NOMO-1 treated with DMSO at 0.1 percent for 48 hours (cell line): ENCODE data around the gene SNED1.
"Not testable (repeated sequence)": the region's sequence is repeated elsewhere in the genome, so short reads cannot be mapped to it uniquely, and the experiment has no call there.

Source experiments
- DNase-seq: peaks from one replicate; lab custom pipeline; 2025; ENCODE audit not compliant: unreplicated experiment; lab: John Stamatoyannopoulos, UW

Gene SNED1

DNA sequence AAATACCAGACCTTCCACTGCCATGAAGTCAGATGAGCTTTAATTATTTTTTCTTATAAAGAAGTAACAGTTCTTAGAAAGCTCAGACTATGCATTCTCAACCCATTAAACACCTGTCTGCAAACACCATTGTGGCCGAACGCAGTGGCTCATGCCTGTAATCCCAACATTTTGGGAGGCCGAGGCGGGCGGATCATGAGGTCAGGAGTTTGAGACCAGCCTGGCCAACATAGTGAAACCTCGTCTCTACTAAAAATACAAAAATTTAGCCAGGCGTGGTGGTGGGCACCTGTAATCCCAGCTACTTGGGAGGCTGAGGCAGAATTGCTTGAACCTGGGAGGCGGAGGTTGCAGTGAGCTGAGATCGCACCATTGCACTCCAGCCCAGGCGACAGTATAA, 106.2 kb downstream of the SNED1 start:
- DNase-seq = not testable (repeated sequence)

DNA sequence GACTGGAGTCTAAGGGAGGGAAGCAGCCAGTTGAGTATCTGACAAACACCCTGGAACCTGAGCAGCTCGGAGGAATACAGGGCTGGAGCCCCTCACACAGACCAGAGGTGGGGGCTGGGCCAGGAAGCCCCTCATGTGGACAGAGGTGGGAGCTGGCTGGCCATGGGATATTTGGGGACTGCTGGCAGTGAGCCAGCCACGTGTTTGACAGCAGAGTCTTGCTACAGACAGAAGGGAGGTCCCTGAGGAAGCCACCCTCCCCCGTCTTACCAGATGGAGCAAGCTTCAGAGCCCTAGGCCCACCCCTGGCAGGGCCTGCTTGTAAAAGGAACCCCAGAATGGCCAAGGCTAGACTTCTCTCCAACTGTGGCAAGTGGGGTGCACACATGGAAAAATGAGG, 107.2 kb downstream of the SNED1 start:
- no peak for DNase-seq

DNA sequence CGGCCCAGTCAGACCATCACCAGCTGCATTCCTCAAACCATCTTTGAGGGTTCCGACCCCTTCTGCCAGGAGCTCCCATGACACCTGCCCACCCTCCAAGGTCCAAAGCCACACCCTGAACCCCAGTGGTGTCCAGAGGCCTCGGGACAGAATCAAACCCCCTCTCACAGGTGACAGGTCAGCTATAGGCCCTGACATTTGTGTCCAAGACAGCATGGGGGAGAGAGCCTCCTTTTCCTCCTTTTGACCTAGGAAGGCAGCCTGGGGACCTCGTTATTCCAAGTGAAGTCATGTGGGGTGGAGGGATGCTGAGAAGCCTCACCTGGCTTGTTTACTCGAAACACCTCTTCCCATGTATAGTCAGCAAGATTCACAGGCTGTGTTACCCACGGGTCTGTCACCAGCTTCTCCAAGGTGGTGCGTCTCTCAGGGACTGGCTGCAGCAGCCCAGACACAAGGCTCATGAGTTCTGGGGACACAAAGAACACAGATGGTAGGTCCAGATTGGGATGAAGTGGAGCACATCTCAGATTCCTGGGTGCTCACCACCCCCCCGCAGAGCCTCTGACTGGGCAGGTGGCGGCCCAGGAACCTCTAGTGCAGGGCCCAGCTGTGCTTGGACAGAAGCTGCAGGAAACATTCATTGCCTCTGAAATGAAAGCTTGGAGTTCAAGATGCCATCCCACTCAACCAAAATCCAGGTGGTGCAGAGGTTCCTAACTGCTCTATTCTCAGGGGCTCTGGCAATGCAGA, 108.8 kb downstream of the SNED1 start:
- no peak for DNase-seq

DNA sequence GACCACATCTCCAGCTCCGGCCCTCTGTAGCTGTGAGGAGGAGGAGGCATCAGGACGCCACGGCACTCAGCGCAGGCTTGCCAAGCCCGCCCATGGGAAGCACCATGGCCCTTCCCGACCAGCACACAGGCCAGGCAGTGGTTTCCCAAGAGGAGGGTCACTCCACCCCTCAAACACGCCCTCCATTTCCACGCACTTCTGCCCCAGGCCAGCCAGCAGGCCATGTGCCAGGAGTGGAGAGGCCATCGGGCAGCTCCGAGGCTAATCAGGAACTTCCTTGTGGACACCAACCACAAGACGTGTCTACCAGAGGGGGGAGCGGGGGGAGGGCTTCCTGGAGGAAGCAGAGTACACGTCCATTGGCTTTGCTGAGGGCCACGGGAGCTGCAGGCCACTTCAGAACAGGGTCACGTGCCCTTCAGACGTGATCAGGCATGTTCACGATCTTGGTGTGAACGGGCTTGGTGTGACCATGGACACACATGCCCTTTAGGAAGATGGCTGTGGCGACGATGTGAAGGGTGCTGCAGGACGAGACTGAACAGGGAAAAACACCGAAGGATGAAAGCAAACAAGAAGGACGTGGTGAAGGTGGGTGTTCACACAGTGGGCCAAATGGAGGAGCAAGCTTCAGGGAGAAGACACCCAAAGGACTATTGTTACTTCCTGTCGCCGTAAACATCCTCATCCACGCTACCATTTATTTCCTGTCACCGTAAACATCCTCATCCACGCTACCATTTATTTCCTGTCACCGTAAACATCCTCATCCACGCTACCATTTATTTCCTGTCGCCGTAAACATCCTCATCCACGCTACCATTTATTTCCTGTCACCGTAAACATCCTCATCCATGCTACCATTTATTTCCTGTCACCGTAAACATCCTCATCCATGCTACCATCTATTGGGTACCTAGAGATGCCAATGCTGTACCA, 110.1 kb downstream of the SNED1 start:
- DNase-seq = no peak

DNA sequence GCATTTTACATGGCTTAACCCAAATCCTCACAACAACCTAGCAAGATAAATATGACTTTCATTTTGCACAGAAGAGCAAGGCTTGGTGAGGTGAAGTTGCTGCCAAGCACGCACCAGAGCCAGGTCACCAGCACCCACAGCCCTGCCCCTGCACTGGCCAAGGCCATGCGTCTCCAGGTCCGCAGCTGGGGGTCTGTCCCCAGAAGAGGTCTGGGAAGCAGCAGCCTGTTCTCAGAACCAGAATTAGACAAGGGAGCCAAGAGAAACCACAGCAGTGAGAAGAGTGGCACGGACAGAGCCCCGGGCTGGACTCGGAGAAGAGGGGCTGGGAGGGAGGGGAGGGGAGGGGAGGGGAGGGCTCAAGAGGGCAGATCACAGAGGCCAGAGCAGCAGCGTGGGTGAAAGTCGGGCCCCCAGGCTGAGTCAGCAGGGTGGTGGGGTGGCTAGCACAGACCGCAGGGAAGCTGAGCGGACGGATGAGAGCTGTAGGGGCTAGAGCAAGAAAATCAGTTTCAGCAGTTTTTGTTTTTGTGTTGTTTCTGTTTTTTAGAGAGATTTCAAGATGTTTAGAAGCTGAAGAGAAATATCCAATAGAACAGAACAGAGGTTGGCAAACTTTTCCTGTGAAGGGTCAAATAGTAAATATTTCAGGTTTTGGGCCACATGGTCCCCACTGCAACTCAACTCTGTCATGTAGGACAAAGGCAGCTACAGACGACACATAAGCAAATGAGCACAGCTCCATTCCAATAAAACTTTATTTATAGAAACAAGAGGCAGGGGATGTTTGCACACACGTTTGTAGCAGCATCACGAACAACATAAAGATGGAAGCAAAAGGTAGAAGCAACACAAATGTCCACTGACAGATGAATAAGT, 111.0 kb downstream of the SNED1 start:
- DNase-seq = no peak

DNA sequence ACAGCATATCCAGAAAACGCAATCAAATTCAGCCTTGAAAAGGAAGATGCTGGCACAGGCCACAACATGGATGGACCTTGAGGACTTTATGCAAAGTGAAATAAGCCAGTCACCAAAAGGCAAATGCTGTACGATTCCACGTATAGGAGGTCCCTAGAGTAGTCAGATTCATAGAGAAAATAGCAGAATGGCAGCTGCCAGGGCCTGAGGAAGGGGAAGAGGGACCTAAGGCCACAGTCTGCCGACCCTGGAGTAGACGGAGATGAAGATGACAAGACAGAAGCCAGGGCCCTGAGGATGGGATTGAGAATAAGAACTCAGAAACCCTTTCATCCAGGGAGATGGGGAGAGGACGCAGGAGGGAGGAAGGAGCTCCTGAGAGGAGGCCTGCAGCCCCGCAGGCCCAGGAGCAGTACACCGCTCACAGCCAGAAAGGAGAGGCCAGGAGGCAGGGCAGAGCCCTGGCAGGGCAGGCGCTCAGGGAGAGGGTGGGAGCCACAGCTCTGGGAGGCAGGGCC, 111.7 kb downstream of the SNED1 start:
- no peak for DNase-seq

DNA sequence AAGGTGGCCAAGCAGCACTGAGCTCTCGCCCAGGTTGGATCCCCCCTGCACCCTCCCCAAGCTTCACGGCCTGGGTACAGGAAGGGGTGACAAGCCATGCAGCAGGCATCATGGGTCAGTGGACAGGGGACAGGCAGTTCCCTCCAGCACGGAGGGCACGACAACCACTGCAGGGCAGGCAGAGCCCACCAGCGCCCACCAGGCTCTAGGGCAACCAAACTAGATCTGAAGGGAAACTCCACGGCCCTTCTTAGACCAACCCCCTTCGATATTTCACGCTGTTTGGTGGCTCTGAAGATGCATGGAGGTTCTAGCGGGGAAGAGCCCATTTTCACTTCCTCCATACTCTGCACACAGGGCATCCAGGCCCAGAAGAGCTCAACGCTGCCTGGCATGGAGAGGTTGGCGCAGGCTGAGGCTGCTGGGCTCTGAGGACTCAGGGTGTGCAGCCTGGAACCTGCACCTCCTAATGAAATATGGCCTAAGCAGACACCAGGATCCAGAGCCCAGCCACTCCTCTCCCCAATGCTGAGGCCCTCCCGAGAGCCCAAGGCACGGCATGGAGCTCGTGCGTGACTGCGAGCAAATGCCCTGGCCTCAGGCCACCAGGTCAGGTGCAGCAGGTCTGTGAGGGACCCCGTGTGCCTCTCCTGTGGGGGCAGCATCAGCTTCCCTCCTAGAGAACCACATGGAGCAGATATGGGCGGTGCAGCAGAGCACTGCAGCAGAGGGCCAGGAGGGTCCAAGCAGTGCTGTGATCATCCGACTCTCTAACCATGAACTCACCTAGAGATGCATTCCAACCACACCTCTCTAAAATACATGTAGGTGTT, 112.4 kb downstream of the SNED1 start:
- no peak for DNase-seq

DNA sequence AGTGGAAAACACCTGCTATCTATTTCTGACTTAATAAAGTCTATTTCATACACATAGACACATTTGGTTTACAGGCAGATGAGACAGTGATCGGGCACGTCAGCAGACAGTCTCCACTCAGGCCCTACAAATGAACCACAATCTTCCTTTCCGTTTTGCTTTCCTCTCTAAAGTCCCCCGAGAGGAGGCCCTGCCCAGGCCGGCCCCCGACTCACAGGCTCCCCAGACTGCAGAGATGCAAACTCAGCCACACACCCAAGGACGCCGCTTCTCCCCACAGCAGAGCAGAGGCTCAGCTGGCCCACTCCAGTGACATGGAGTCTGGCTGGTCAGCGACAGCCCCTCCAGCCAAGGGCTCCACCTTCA, 113.0 kb downstream of the SNED1 start:
- DNase-seq = no peak

DNA sequence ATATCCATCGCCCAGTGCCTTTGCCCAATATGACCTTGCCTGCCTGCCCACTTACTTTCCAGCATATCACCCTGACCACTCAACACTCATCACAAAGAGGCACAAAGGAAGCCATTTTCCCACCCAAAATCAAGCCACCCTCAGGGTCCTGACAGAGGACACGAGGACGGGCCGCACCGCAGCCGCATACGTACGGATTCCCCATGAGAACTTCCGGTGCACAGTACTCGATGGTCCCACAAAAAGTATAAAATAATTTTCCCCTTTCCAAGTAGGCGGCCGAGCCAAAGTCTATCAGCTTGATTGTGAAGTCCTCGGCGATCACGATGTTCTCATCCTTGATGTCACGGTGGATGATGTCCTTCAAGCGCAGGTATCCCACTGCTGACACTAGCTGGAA, 113.6 kb downstream of the SNED1 start:
- DNase-seq = no peak

DNA sequence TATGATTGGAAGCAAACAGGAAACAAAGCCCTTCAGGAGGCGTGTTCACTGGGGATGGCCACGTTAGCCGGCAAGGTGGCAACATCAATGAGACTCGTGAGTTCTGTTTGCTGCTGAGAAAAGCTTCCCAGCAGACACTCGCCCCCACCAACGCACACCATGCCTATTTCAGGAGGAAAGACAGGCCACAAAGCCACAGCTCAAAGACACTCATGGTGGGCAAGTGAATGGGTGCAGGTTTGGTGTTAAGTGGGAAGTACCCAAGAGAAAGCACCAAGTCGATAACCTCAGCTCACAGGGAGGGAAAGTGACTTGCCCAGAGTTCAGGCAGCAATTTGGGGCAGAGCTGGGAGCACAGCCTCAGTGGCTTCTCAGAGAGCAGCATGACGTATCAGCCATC, 114.2 kb downstream of the SNED1 start:
- no peak for DNase-seq

DNA sequence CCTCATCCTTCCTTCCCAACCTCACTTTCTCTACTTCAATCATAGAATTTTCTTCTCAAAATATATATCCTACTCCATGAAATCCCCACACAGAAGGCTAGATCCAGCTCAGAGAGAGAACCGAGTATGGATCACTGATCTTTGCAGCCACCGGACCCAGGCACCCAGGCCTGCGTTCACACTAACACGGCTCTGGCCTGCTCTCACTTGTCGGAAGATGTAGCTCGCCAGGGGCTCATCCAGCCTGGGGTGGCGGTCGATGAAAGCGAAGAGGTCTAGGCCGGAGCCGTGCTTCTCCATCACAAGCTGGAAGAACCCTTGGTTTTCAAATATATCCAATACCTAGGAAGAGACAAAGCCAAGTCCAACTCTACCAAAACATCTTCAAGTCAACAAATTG, 116.4 kb downstream of the SNED1 start:
- DNase-seq = no peak

DNA sequence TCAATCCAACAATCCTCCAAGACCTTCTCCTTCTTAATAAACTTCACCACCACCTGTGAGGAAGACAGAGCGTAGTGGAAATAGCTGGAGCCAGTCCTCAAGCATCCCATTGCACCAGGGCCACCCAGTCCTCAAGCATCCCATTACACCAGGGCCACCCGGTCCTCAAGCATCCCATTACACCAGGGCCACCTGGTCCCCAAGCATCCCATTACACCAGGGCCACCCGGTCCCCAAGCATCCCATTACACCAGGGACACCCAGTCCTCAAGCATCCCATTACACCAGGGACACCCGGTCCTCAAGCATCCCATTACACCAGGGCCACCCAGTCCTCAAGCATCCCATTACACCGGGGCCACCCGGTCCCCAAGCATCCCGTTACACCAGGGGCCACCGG, 116.9 kb downstream of the SNED1 start:
- DNase-seq = no peak

DNA sequence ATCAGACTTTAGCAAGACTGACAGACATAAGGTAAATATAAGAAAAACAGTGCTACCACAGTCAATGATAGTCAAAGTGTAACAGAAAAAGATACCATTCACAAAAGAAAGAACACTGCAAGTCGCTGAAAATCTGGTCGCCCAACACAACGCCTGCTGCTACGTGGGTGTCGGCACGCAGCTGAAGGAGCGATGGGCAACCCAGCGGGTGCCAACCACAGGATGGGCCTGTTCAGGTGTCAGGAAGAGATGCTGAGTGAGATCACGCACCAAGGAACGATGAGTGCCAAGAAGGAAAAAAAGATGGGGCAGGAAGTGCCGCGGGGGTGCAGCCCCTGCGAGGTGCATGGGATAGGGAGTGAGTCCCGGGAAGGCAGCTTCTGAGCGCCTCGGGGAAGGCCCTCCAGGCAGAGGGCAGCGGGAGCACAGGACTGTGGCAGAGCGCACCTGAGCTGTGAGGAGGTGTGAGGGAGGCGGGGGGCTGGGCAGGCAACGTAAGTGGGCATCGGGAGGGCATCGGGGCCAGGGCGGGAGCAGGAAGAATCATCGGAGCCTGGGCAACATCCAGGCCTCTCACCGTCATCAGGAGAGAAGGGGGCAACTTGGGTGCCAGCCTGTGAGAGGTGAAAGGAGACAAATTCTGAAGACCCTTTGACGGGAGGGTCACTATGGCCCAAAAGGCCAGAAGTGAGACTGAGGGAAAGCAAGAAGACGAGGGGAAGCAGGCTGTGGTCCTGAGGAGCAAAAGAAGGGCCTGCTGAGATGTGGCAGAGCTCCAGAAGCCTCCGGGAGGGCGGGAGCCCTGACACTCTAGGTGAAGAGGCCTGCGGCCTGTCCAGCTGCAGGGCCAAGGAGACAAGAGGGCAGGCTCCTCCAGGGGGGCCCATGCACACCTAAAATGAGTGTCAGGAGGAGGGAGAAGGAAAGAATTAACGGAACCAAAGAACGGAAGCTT, 118.5 kb downstream of the SNED1 start:
- no peak for DNase-seq

DNA sequence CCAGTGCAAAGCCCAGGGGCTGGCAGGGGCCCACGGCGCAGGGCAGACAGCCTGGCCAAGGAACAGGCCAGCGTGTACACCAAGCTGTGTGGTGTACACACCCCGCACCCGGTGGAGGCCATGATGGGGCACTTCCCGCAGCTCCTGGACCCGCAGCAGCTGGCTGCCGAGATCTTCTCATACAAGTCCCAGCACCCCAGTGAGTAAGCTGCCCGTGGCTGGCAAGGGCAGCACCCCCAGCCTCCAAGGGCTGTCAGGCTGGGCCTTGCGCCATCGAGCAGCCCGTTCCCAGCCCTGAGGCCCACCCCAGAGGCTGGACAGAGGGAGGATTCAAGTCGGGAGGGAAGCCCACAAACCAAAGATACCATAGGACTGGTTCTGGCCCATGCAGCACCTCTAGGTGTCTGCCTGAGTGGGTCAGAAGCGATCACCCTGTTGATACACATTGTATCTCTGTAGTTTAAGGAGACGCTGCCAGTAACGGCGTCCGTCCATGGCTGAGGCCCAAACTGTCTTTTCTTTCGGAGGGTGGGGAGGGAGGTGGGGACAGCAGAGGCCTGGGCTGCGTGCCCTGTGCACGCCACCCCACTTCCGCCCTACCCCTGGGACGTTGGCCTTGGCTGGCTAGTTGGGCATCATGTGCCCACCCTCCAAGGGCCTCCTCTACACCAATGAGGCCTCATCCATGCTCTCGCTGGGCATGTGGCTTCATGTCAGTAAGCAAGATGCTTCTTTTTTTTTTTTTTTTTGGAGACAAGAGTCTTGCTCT, 120.5 kb downstream of the SNED1 start:
- no peak for DNase-seq

DNA sequence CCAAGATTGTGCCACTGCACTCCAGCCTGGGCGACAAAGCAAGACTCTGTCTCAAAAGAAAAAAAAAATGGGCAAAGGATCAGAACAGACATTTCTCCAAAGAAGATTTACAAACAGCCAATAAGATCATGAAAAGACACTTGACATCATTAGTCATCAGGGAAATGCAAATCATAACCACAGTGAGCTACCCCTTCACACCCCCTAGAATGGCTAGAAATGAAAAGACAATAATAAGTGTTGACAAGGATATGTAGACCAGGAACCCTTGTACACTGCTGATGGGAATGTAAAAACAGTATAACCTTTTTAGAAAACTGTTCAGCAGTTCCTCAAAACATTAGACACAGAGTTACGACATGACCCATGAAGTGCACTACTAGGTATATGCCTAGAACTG, 122.0 kb downstream of the SNED1 start:
- no peak for DNase-seq

DNA sequence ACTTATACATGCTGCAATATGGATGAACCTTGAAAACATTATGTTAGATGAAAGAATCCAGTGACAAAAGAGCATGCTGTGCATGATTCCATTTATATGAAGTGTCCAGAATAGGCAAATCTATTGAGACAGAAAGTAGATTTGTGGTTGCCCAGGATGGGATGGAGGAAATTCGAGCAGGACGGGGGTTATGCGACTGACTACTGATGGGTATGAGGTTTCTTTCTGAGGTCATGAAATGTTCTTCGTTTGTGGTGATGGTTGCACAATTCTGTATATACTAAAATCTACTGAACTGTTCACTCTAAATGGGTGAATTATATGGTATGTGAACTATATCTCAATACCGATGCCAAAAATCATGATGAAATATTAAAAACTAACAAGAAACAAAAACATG, 122.6 kb downstream of the SNED1 start:
- DNase-seq = no peak

DNA sequence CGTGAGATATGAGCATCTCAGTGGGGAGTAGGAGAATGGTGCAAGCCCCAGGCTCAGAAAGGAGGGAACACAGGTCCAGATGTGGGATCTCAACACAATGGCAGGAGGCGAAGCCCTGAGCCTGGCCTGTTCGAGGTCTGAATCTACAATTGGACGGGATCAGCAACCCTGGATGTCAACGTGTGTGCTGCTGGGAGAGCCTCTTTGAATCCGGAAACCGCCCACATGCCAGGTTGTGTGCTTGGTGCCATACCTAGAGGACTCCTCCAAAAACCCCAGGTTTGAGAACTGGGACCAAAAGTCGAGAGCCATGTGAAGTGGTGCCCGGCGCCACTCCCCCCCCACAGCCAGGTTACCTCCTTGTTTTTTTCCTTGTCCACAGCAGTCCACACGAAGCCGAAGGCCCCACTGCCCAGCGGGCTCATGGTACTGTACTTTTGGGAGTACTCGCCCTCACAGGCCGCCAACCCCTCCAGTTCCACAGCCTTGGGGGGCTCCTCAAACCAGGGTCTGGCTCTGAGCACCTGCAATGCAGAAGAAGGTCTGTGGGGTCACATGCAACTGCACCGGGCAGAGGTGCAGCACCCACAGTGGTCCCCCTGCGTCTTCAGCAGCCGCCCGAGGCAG, 124.1 kb downstream of the SNED1 start:
- no peak for DNase-seq
